Measurements from ENCODE around the gene RGS16.

RGS16 gene

GRCh38 chr1:182570611-182570970 is 33.6 kb downstream of the RGS16 start:
- DNase-seq = no peak

GRCh38 chr1:182569939-182570610 is 34.1 kb downstream of the RGS16 start:
- no peak for DNase-seq

DNA sequence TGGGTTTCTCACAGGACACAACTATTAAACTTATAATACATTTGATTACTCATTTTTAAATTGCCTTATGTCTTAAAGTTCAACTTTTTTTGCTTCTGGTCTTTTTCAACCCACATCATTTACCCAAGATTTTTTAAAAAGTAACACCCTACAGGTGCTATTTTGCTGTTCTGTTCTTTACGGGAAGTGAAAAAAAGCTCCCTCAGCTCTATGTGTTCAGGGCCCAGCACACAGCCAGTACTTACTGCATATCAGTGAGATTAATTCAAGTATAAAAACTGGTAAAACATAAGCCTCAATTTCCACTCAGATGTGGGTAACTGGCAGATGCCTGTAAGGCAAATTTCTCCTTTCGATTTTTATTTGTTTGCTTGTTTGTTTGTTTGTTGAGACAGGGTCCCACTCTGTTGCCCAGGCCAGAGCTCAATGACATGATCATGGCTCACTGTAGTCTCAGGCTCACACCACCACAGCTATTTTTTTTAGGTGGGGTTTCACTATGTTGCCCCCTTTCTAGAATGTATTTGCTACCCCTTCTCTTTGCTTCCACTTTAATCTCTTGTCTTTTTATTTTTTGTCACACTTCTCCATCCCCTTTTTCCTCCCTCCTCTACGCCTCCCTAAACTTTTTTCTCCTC is 35.4 kb downstream of the RGS16 start:
- no peak for DNase-seq

DNA sequence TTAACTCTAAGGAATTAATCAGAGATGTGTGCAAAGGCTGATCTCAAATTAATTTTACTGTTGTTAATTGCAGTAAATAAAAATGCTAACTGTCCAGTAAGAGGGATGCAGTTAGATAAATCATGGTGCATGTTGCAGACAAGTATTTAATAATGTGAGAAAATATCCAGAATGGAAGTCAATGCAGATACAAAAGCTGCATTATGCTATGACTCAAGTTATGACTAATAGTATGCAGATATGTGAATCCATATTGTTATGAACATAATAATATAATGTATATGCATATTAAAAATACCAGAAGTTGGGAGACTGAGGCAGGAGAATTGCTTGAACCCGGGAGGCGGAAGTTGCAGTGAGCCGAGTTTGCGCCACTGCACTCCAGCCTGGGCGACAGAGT is 36.6 kb downstream of the RGS16 start:
- DNase-seq = no peak

- DNase-seq = no peak
Observed at GRCh38 chr1:182565537-182565936, 38.7 kb downstream of the RGS16 start.

GRCh38 chr1:182564406-182565004 is 39.7 kb downstream of the RGS16 start:
- DNase-seq = no peak

- no peak for DNase-seq
Observed at GRCh38 chr1:182563095-182563494, 41.1 kb downstream of the RGS16 start.

DNA sequence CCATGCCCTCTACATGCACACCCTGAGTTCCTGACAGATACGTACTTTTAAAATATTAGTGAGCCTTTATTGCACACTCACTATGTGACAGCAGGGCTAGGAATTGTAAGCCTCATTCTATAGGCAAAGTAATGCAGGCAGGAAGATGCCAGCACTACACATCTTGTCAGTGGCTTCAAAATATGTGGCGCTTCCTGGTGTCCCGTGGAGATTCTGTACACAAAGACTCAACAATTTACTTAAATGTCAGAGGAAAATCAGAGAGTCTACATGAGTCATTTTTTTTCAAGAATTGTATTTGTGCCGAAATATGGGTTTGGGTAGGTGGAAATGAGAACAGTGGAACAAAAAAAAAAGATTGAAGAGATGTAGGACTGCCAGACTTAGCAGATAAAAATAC is 42.7 kb downstream of the RGS16 start:
- DNase-seq = no peak

DNA sequence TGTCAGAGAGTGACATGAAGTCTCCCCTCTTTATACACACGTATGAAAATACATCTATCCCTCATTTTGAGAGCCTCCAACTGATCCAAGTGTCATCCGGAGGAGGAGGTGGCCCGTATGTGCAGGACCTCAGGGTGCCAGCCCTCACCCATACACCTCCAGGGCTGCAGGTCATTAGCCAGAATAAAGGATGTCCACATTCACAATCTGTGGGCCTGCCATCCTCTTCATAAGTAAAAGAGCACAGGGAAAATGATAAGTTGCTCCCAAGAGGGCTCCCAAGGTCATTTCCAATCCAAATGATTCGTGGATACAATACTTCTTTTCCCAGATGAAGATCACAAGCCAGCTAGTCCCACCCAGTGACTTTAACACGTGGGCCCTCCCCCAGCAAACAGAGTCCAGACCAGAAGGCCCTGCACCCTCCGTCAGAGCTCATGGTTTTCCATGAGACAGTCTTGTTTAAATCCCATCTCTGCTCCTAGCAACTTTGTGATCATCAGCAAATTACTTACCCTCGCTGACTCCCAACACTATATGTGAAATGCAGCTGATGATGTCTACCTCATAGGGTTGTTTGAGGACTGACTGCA is 43.7 kb downstream of the RGS16 start:
- DNase-seq = no peak

GRCh38 chr1:182556279-182556678 is 47.9 kb downstream of the RGS16 start:
- DNase-seq = no peak

DNA sequence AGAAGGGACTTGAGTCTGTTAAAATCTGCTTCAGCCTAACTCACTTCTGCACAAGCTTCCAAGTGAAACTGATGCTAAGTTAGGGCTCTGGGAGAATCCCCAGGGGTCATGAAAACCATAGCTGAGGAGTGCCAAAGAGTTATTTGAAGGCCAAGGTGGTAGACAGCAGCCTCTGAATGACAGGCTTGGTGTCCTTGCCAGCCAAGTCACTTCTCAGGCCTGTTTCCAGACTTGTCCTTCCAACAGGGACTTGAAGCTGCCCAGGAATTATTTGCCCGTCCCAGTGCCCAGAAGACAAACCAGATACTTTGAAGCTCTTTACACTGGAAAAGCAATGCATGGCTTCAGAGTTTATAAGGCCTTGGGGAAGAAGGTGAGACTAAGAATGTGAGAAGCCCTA is 48.7 kb downstream of the RGS16 start:
- no peak for DNase-seq

- no peak for DNase-seq
Observed at GRCh38 chr1:182552527-182552926, 51.7 kb downstream of the RGS16 start.

- no peak for DNase-seq
Observed at GRCh38 chr1:182549811-182550210, 54.4 kb downstream of the RGS16 start.

GRCh38 chr1:182549346-182549745 is 54.8 kb downstream of the RGS16 start:
- DNase-seq = no peak
